Lower leg skin (tissue), 3 donors: ENCODE measurements around the gene CCDC57.

Experiments
- CTCF ChIP-seq, 3 donors: fragments of 450-650 bp; IDR thresholded peaks; one replicate each; pipeline ENCODE4 v1.5.1; 2016; ENCODE audit warnings: antibody characterized with exemption in 3 of 3, mild to moderate bottlenecking in 3 of 3, moderate library complexity in 2 of 3
- POLR2A ChIP-seq, 2 donors: fragments of 450-650 bp; IDR thresholded peaks; one replicate each; pipeline ENCODE4 v1.6.1; 2016 to 2017; ENCODE audit warnings: antibody characterized with exemption in 2 of 2, mild to moderate bottlenecking in 1 of 2, moderate library complexity in 1 of 2

DNA sequence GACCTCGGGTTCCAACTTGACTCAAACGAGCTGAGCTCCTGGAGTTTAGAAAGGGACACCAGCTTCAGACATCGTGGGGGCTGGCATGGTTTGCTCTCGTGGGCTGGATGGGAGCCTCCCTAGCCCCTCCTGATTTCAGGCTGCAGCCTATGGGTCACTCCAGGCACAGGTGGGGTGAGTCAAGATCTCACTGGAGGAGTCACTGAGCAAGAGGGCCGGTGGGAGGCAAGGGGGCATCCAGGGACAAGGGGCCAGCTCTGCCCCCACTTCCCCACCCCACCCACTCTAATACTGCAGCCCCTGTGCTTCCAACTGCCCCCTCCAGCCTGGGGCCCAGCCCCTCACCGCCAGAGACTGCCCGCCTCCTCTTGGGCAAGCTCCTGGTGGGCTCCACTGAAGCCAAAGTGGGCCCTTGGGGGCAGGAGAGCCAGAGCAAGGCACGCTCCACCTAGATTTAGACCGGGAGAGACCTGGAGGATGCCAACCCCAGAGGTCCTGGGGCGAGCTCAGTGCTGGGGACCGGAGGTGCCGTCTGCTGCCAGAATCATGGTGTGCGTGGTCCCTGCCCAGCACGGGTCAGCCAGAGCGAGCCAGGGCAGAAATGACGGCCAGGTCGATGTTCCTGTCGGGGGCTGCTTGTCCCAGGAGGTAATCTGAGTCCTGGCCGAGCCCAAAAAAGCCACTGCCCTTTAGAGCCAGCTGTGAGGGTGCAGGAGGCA, 22.6 kb upstream of the CCDC57 start:
- TF ChIP-seq CTCF (IDR thresholded peaks at IDR 0.05) (no peak), POLR2A (IDR thresholded peaks at IDR 0.05) (no peak)
